H1 (cell line): ENCODE data around the gene MEGF11. TPM values are rescaled to one million over a fixed set of nuclear protein-coding genes. Genes with fewer than 3 reads are reported as not detected.

Experiments used
- CTCF ChIA-PET: fragments of 300-600 bp; sonication (Branson Sonifier 250); formaldehyde crosslinking; loops from one replicate; lab custom pipeline; 2021; ENCODE audit not compliant: partially characterized antibody; lab: Charles Lee
- POLR2A ChIA-PET: fragments of 300-600 bp; sonication (Branson Sonifier 250); formaldehyde crosslinking; loops from one replicate; lab custom pipeline; 2021; ENCODE audit warnings: inconsistent platforms; ENCODE audit not compliant: partially characterized antibody; lab: Charles Lee
- DNase-seq, 2 experiments: peaks; one replicate each; pipeline versions ENCODE4 v3.0.0 to v3.0.0-alpha.2; 2010 to 2022; ENCODE audit warnings: low spot score in 2 of 2, low read depth in 1 of 2, mixed read lengths in 1 of 2
- FAIRE-seq: peaks from 2 replicates; lab custom pipeline; 2011; peaks lifted over from hg19 to GRCh38; lab: Jason Lieb, UNC
- H2AFZ ChIP-seq: 2 replicates; pipeline ENCODE4 v1.8.1; 2012; ENCODE audit warnings: low read length, inconsistent platforms
- H2AK5ac ChIP-seq: 2 replicates; pipeline ENCODE4 v1.6.1; 2013; ENCODE audit warnings: low read depth, low read length
- H2BK120ac ChIP-seq: replicated peaks from 2 replicates; pipeline ENCODE3; 2013; ENCODE audit warnings: low read depth, low read length, inconsistent platforms
- H2BK12ac ChIP-seq: 2 replicates; pipeline ENCODE4 v1.6.1; 2013; ENCODE audit warnings: low read depth, low read length
- H2BK15ac ChIP-seq: 2 replicates; pipeline ENCODE4 v1.6.1; 2013; ENCODE audit warnings: low read length
- H2BK20ac ChIP-seq: 2 replicates; pipeline ENCODE4 v1.6.1; 2013; ENCODE audit warnings: low read length
- H2BK5ac ChIP-seq: 2 replicates; pipeline ENCODE4 v1.6.1; 2013; ENCODE audit warnings: low read depth, low read length
- H3K14ac ChIP-seq: 2 replicates; pipeline ENCODE4 v1.6.1; 2013; ENCODE audit warnings: inconsistent platforms; ENCODE audit not compliant: insufficient read length
- H3K18ac ChIP-seq: 2 replicates; pipeline ENCODE4 v1.6.1; 2013; ENCODE audit warnings: low read length; ENCODE audit errors: extremely low read depth
- H3K23ac ChIP-seq: 2 replicates; pipeline ENCODE4 v1.6.1; 2013; ENCODE audit warnings: inconsistent platforms; ENCODE audit not compliant: insufficient read length
- H3K23me2 ChIP-seq: 2 replicates; pipeline ENCODE4 v1.6.1; 2013; ENCODE audit warnings: low read depth, low read length
- H3K27ac ChIP-seq: 2 replicates; pipeline ENCODE4 v1.6.1; 2011; ENCODE audit warnings: low read depth, low read length, inconsistent platforms
- H3K27me3 ChIP-seq, 4 experiments: replicated peaks in 1 of 4; 1 replicate in 1 of 4; 2 replicates in 3 of 4; pipeline versions ENCODE4 v1.6.1 to v1.8.1; 2011 to 2013; ENCODE audit warnings: low read length in 3 of 4, mild to moderate bottlenecking in 3 of 4, inconsistent platforms in 2 of 4, mixed read lengths in 2 of 4, moderate library complexity in 1 of 4; ENCODE audit not compliant: control insufficient read depth in 3 of 4, insufficient read depth in 3 of 4; ENCODE audit errors: extremely low read depth in 1 of 4
- H3K36me3 ChIP-seq, 4 experiments: 2 replicates each; pipeline versions ENCODE4 v1.6.1 to v1.8.1; 2011 to 2013; ENCODE audit warnings: mild to moderate bottlenecking in 4 of 4, low read length in 3 of 4, moderate library complexity in 2 of 4, control low read depth in 1 of 4, inconsistent platforms in 1 of 4; ENCODE audit not compliant: insufficient read depth in 4 of 4, control insufficient read depth in 2 of 4
- H3K4ac ChIP-seq: replicated peaks from 2 replicates; pipeline ENCODE3; 2013; ENCODE audit warnings: low read length, low read depth, mixed read lengths, inconsistent platforms; ENCODE audit not compliant: insufficient read length
- H3K4me1 ChIP-seq, 4 experiments: replicated peaks in 1 of 4; 1 replicate in 1 of 4; 2 replicates in 3 of 4; pipeline versions ENCODE4 v1.6.1 to v1.8.1; 2011 to 2013; ENCODE audit warnings: low read length in 3 of 4, inconsistent platforms in 2 of 4, mixed read lengths in 1 of 4; ENCODE audit not compliant: insufficient read depth in 4 of 4, control insufficient read depth in 3 of 4
- H3K4me2 ChIP-seq, 2 experiments: 2 replicates each; pipeline versions ENCODE4 v1.6.1 to v1.8.1; 2011 to 2013; ENCODE audit warnings: low read depth in 2 of 2, low read length in 2 of 2, control low read depth in 1 of 2, inconsistent platforms in 1 of 2, mild to moderate bottlenecking in 1 of 2; ENCODE audit not compliant: insufficient read depth in 1 of 2
- H3K4me3 ChIP-seq, 4 experiments: fragments of 200-600, 300-600 bp in 1 of 4; sonication (generic), shearing (Covaris generic), sonication (Bioruptor Twin) in 1 of 4; 2 replicates each; pipeline versions ENCODE4 v1.5.1 to v1.8.1; 2011 to 2016; ENCODE audit warnings: low read length in 4 of 4, low read depth in 3 of 4, control low read depth in 2 of 4, inconsistent platforms in 2 of 4, mild to moderate bottlenecking in 2 of 4, mixed read lengths in 1 of 4, moderate library complexity in 1 of 4; ENCODE audit not compliant: insufficient read depth in 2 of 4; ENCODE audit errors: extremely low read depth in 1 of 4
- H3K56ac ChIP-seq: replicated peaks from 2 replicates; pipeline ENCODE3; 2013; ENCODE audit warnings: low read depth, mild to moderate bottlenecking, mixed read lengths, low read length, inconsistent platforms; ENCODE audit not compliant: insufficient read length
- H3K79me1 ChIP-seq: 2 replicates; pipeline ENCODE4 v1.6.1; 2013; ENCODE audit warnings: low read depth, low read length, control low read depth
- H3K79me2 ChIP-seq, 2 experiments: 2 replicates each; pipeline versions ENCODE4 v1.6.1 to v1.8.1; 2012 to 2013; ENCODE audit warnings: low read length in 2 of 2, mild to moderate bottlenecking in 2 of 2, inconsistent platforms in 1 of 2; ENCODE audit not compliant: insufficient read depth in 2 of 2, control insufficient read depth in 1 of 2
- H3K9ac ChIP-seq, 4 experiments: replicated peaks in 1 of 4; 1 replicate in 1 of 4; 2 replicates in 3 of 4; pipeline versions ENCODE4 v1.6.1 to v1.8.1; 2011 to 2013; ENCODE audit warnings: low read depth in 3 of 4, low read length in 3 of 4, control low read depth in 2 of 4, mild to moderate bottlenecking in 2 of 4, moderate library complexity in 2 of 4, inconsistent platforms in 1 of 4; ENCODE audit errors: extremely low read depth in 1 of 4
- H3K9me3 ChIP-seq, 2 experiments: 2 replicates each; pipeline versions ENCODE4 v1.6.1 to v1.8.1; 2012 to 2013; ENCODE audit warnings: mild to moderate bottlenecking in 2 of 2, moderate library complexity in 2 of 2, control low read depth in 1 of 2, inconsistent platforms in 1 of 2, low read depth in 1 of 2, low read length in 1 of 2, mixed read lengths in 1 of 2; ENCODE audit not compliant: insufficient read depth in 2 of 2
- H4K20me1 ChIP-seq, 2 experiments: replicated peaks in 1 of 2; 2 replicates each; pipeline versions ENCODE3 to v1.8.1; 2011 to 2013; ENCODE audit warnings: inconsistent platforms in 2 of 2, low read length in 2 of 2, mild to moderate bottlenecking in 1 of 2; ENCODE audit not compliant: insufficient read depth in 2 of 2, control insufficient read depth in 1 of 2
- H4K5ac ChIP-seq: 2 replicates; pipeline ENCODE4 v1.6.1; 2013; ENCODE audit warnings: low read length, low read depth, mixed read lengths, inconsistent platforms; ENCODE audit not compliant: insufficient read length
- H4K8ac ChIP-seq: 2 replicates; pipeline ENCODE4 v1.8.0; 2013; ENCODE audit warnings: mild to moderate bottlenecking, moderate library complexity, low read length, inconsistent platforms; ENCODE audit not compliant: insufficient read depth; ENCODE audit errors: extremely low read depth
- H4K91ac ChIP-seq: replicated peaks from 2 replicates; pipeline ENCODE3; 2013; ENCODE audit warnings: low read length, mixed read lengths, inconsistent platforms; ENCODE audit not compliant: insufficient read length
- POLR2AphosphoS5 ChIP-seq: IDR thresholded peaks from 2 replicates; pipeline ENCODE4 v1.6.1; 2011; ENCODE audit warnings: low read depth, low read length
- RNF2 ChIP-seq: fragments of 200-900, 300-1000 bp; sonication (generic); IDR thresholded peaks from 2 replicates; pipeline ENCODE4 v1.7.1; 2016; ENCODE audit warnings: borderline replicate concordance, low read depth, mild to moderate bottlenecking, antibody characterized with exemption, low read length; ENCODE audit not compliant: poor library complexity, severe bottlenecking; ENCODE audit errors: missing control alignments
- SAP30 ChIP-seq: fragments of 300-600 bp; sonication (generic); IDR thresholded peaks from 2 replicates; pipeline ENCODE4 v1.7.1; 2012; ENCODE audit warnings: low read length, moderate library complexity, mild to moderate bottlenecking, inconsistent platforms; ENCODE audit not compliant: insufficient read depth, insufficient replicate concordance
- WGBS, 2 experiments: shearing (Covaris generic) in 1 of 2; methylation state at CpG; one replicate each; pipeline versions ENCODE4 v1.1.6 to v1.1.7; 2013 to 2015; ENCODE audit warnings: low lambda C conversion rate in 2 of 2, mixed read lengths in 2 of 2, inconsistent platforms in 1 of 2, low coverage in 1 of 2, missing lambda C conversion rate in 1 of 2; ENCODE audit not compliant: insufficient replicate concordance in 2 of 2, insufficient coverage in 1 of 2, insufficient read length in 1 of 2; ENCODE audit errors: extremely low coverage in 1 of 2, missing lambda C conversion rate in 1 of 2; 5-methylcytosine and 5-hydroxymethylcytosine counted together
- polyA plus RNA-seq, 7 experiments: library from polyadenylated mRNA; depleted of rRNA in 3 of 7; stranded (reverse) in 5 of 7; unstranded in 2 of 7; fragments of >200 nt in 5 of 7; fragments of 200-250 nt in 2 of 7; gene quantifications; 1 replicate in 5 of 7; 2 replicates in 1 of 7; 4 replicates in 1 of 7; pipeline versions ENCODE4 v1.2.1 to v1.2.3, GENCODE V29; 2011 to 2013; ENCODE audit warnings: missing spikeins in 2 of 7, mixed read lengths in 2 of 7
- total RNA-seq: library from RNA; stranded (reverse); fragmentation: NEBNext Ultra II Directional; extraction: Animal tissue kit (Norgen Biotek cat#: 25700); gene quantifications from 2 replicates; pipeline ENCODE4 v1.2.1, GENCODE V29; 2021
- TF ChIP-seq, protein P1 (sequence below): IDR thresholded peaks from 2 replicates; pipeline ENCODE4 v1.6.1; 2012; ENCODE audit warnings: inconsistent platforms

MEGF11 gene
- total and polyA plus RNA-seq, 2 of the 8 experiments (the other 6 are each of a cell fraction or from before 2014, with no cell fraction given) = 4.4 to 4.8 TPM

GRCh38 chr15:66210684-66211083, 42.9 kb downstream of the MEGF11 start:
- POLR2A ChIA-PET = no interaction called here
- Histone ChIP-seq H4K8ac (no peak overlapping the region), H3K79me1 (no peaks in the 10 kb centered on the region), H4K5ac (no peak overlapping the region), H2AFZ (no peak overlapping the region), H3K56ac (no peak overlapping the region), H3K4ac (no peak overlapping the region), H3K23ac (no peak overlapping the region), H2BK120ac (no peak overlapping the region), H3K18ac (no peak overlapping the region), H3K27ac (no peak overlapping the region), H3K79me2 (no peaks in the 10 kb centered on the region), H4K91ac (no peak overlapping the region), H3K9me3 (no peaks in the 10 kb centered on the region), H4K20me1 (no peaks in the 10 kb centered on the region), H2BK12ac (no peak overlapping the region), H2BK20ac (no peak overlapping the region), H3K4me2 (no peak overlapping the region), H3K27me3 (no peaks in the 10 kb centered on the region), H3K9ac (no peak overlapping the region), H2BK5ac (no peak overlapping the region), H2BK15ac (no peak overlapping the region), H3K4me3 (no peak overlapping the region), H2AK5ac (no peak overlapping the region), H3K36me3 (no peaks in the 10 kb centered on the region), H3K4me1 (peaks cover 0 to 2% (median under 1%) of the 10 kb centered on the region in 4 experiments; a peak in 3 of 7 replicates), H3K14ac (no peak overlapping the region), H3K23me2 (no peaks in the 10 kb centered on the region)
- CTCF ChIA-PET = interaction anchor here (1.0 to 1.4 kb wide), 3 partner anchors 15 to 60 kb away, joined by 3 to 5 read pairs (median 3); no protein-coding TSS in a partner anchor
- DNase-seq (no peak), FAIRE-seq (no peak)
- WGBS, 2 experiments = 84% methylated on average over 4 of the region's 4 CpGs; no CpG with 5 or more reads in 1 of the 2 experiments
- TF ChIP-seq POLR2AphosphoS5 = no peak
- no peak for TF ChIP-seq SAP30
- TF ChIP-seq RNF2 = no peak
- TF ChIP-seq, protein P1, sequence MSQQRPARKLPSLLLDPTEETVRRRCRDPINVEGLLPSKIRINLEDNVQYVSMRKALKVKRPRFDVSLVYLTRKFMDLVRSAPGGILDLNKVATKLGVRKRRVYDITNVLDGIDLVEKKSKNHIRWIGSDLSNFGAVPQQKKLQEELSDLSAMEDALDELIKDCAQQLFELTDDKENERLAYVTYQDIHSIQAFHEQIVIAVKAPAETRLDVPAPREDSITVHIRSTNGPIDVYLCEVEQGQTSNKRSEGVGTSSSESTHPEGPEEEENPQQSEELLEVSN = no peak
